Stimulated activated CD8-positive, alpha-beta memory T cell treated with anti-CD3 and anti-CD28 coated beads, Interleukin-4, amount 100 ng/mL, for 4 hours (primary cell): Measurements from ENCODE around the gene RSU1.

ENCODE experiments used
- DNase-seq, 2 donors: peaks; one replicate each; pipeline ENCODE4 v3.0.0-alpha.2; 2020; ENCODE audit warnings: low read depth in 2 of 2, low spot score in 1 of 2

Gene RSU1

GRCh38 chr10:16822726-16823360, 5.6 kb upstream of the RSU1 start:
- no peak for DNase-seq

- DNase-seq: no peak
These were observed 4.8 kb upstream of the RSU1 start for GRCh38 chr10:16822027-16822426.

- DNase-seq: no peak
These were observed 3.2 kb upstream of the RSU1 start for GRCh38 chr10:16820421-16820820.

- no peak for DNase-seq
These were observed 2.8 kb upstream of the RSU1 start for GRCh38 chr10:16820018-16820417.

GRCh38 chr10:16819436-16819835, 2.2 kb upstream of the RSU1 start:
- DNase-seq: no peak

GRCh38 chr10:16819026-16819425, 1.8 kb upstream of the RSU1 start:
- DNase-seq: no peak

- no peak for DNase-seq
These were observed 447 bp downstream of the RSU1 start for GRCh38 chr10:16816830-16817124.

- DNase-seq: no peak
These were observed 1.1 kb downstream of the RSU1 start for GRCh38 chr10:16816171-16816570.

GRCh38 chr10:16814012-16814411, 3.2 kb downstream of the RSU1 start:
- no peak for DNase-seq

GRCh38 chr10:16812676-16813075, 4.5 kb downstream of the RSU1 start:
- no peak for DNase-seq

- no peak for DNase-seq
These were observed 5.5 kb downstream of the RSU1 start for GRCh38 chr10:16811765-16812164.

- DNase-seq: no peak
These were observed 5.9 kb downstream of the RSU1 start for GRCh38 chr10:16811292-16811691.

- no peak for DNase-seq
These were observed 8.0 kb downstream of the RSU1 start for GRCh38 chr10:16809074-16809718.

- DNase-seq: no peak
These were observed 13.1 kb downstream of the RSU1 start for GRCh38 chr10:16804123-16804522.

GRCh38 chr10:16803464-16803863, 13.8 kb downstream of the RSU1 start:
- no peak for DNase-seq

GRCh38 chr10:16799621-16800020, 17.6 kb downstream of the RSU1 start:
- no peak for DNase-seq

- no peak for DNase-seq
These were observed 18.7 kb downstream of the RSU1 start for GRCh38 chr10:16798571-16798970.

GRCh38 chr10:16795410-16796073, 21.7 kb downstream of the RSU1 start:
- DNase-seq: no peak

GRCh38 chr10:16794005-16794404, 23.2 kb downstream of the RSU1 start:
- DNase-seq: no peak

- no peak for DNase-seq
These were observed 24.5 kb downstream of the RSU1 start for GRCh38 chr10:16792675-16793074.

- DNase-seq: no peak
These were observed 27.5 kb downstream of the RSU1 start for GRCh38 chr10:16789765-16790164.

GRCh38 chr10:16789261-16789660, 28.0 kb downstream of the RSU1 start:
- no peak for DNase-seq

GRCh38 chr10:16788778-16789177, 28.4 kb downstream of the RSU1 start:
- no peak for DNase-seq
